GM12878 (cell line): ENCODE measurements around the gene KIF25.

Experiments
- ATF7 ChIP-seq: fragments of 450-650 bp; IDR thresholded peaks from 2 replicates; pipeline ENCODE4 v1.6.1; 2016; ENCODE audit warnings: low read depth, mild to moderate bottlenecking
- BHLHE40 ChIP-seq, 2 experiments: fragments of 450-650 bp in 1 of 2; IDR thresholded peaks; 2 replicates each; pipeline ENCODE4 v1.6.1; 2011 to 2017; ENCODE audit warnings: low read depth in 2 of 2, borderline replicate concordance in 1 of 2, improper control_type of control experiment in 1 of 2, low read length in 1 of 2, mild to moderate bottlenecking in 1 of 2
- CBFB ChIP-seq: IDR thresholded peaks from 2 replicates; pipeline ENCODE4 v1.6.1; 2016; ENCODE audit warnings: antibody characterized with exemption, low read depth
- DPF2 ChIP-seq: fragments of 450-650 bp; IDR thresholded peaks from 2 replicates; pipeline ENCODE4 v1.6.1; 2017; ENCODE audit warnings: mild to moderate bottlenecking
- EZH2 ChIP-seq: IDR thresholded peaks from 2 replicates; pipeline ENCODE4 v1.6.1; 2012; ENCODE audit warnings: low read depth, mild to moderate bottlenecking, control low read depth, inconsistent platforms, low read length, borderline replicate concordance; ENCODE audit not compliant: control insufficient read depth
- JUND ChIP-seq: IDR thresholded peaks from 2 replicates; pipeline ENCODE4 v1.6.1; 2012; ENCODE audit warnings: low read depth, mild to moderate bottlenecking, low read length, improper control_type of control experiment, moderate library complexity
- MEF2A ChIP-seq: IDR thresholded peaks from 2 replicates; pipeline ENCODE4 v1.6.1; 2011; ENCODE audit warnings: low read depth, mild to moderate bottlenecking, low read length, moderate library complexity; ENCODE audit not compliant: insufficient read depth
- POLR2A ChIP-seq: IDR thresholded peaks from 2 replicates; pipeline ENCODE4 v1.6.1; 2011; ENCODE audit warnings: low read depth, mild to moderate bottlenecking, low read length
- POLR2AphosphoS2 ChIP-seq: IDR thresholded peaks from 2 replicates; pipeline ENCODE4 v1.6.1; 2011; ENCODE audit warnings: low read depth, mild to moderate bottlenecking, low read length, improper control_type of control experiment, moderate library complexity
- POLR2AphosphoS5 ChIP-seq: IDR thresholded peaks from 2 replicates; pipeline ENCODE4 v1.6.1; 2011; ENCODE audit warnings: mild to moderate bottlenecking, low read length, inconsistent platforms
- WRNIP1 ChIP-seq: IDR thresholded peaks from 2 replicates; pipeline ENCODE4 v1.6.1; 2011; ENCODE audit warnings: low read depth, low read length, improper control_type of control experiment, borderline replicate concordance
- ZNF274 ChIP-seq: IDR thresholded peaks from one replicate; pipeline ENCODE4 v1.8.0; 2011; ENCODE audit not compliant: insufficient read length, insufficient read depth
- TF ChIP-seq, protein P1 (sequence below), 3 experiments: IDR thresholded peaks in 2 of 3; conservative IDR thresholded peaks in 1 of 3; 2 replicates each; pipeline ENCODE4 v1.5.1; 2011; ENCODE audit warnings: low read depth in 3 of 3, low read length in 3 of 3, mild to moderate bottlenecking in 3 of 3, control low read depth in 2 of 3, moderate library complexity in 2 of 3, inconsistent platforms in 1 of 3, mixed read lengths in 1 of 3; ENCODE audit not compliant: control insufficient read depth in 2 of 3, insufficient read depth in 1 of 3; ENCODE audit errors: extremely low read depth in 1 of 3
- TF ChIP-seq, protein P2 (sequence below): fragments of 450-650 bp; IDR thresholded peaks from 2 replicates; pipeline ENCODE4 v1.6.1; 2017; ENCODE audit warnings: mild to moderate bottlenecking

DNA sequence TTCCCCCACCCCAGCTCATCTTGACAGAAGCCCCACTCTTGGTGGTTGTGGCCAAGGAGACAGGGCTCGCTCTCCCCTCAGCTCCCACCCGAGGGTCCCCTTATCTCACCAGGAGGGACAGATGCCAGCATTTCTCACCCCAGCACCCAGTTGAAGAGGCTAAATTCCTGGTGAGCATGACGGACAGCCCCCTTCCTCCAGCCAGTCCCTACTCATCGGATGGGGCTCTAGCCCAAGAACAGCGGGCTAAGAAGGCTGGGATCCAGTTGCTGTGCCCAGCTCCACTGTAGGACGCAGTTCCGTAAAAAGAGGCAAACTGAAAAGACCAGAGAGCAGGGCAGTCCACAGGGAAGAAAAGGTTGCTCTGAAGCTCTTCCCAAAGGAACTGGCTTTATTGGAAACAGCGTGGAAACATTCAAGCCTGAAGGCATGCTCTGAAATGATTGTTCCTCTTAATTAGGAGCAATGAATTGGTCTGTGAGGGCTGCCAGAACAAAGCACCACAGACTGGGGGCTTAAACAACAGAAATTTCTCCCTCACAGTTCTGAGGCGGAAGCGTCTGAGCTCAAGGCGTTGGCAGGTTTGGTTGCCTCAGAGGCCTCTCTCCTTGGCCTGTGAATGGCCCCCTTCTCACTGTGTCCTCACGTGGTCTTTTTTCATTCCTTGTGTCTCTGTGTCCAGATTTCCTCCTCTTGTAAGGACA lies 17.9 kb upstream of the KIF25 start:
- TF ChIP-seq DPF2: no peak
- TF ChIP-seq ZNF274: no peak
- no peak for TF ChIP-seq BHLHE40 (IDR thresholded peaks at IDR 0.05; ENCODE audit: borderline replicate concordance in 1 of 2, low read depth in 2 of 2, low read length in 1 of 2)
- no peak for TF ChIP-seq POLR2AphosphoS5
- TF ChIP-seq, protein P1, sequence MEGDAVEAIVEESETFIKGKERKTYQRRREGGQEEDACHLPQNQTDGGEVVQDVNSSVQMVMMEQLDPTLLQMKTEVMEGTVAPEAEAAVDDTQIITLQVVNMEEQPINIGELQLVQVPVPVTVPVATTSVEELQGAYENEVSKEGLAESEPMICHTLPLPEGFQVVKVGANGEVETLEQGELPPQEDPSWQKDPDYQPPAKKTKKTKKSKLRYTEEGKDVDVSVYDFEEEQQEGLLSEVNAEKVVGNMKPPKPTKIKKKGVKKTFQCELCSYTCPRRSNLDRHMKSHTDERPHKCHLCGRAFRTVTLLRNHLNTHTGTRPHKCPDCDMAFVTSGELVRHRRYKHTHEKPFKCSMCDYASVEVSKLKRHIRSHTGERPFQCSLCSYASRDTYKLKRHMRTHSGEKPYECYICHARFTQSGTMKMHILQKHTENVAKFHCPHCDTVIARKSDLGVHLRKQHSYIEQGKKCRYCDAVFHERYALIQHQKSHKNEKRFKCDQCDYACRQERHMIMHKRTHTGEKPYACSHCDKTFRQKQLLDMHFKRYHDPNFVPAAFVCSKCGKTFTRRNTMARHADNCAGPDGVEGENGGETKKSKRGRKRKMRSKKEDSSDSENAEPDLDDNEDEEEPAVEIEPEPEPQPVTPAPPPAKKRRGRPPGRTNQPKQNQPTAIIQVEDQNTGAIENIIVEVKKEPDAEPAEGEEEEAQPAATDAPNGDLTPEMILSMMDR (IDR thresholded peaks at IDR 0.05 in 2 of 3, conservative IDR thresholded peaks at IDR 0.05 in 1 of 3; ENCODE audit: control insufficient read depth in 2 of 3, extremely low read depth in 1 of 3, insufficient read depth in 1 of 3, low read depth in 3 of 3, low read length in 3 of 3): no peak
- no peak for TF ChIP-seq POLR2A
- TF ChIP-seq EZH2: no peak
- TF ChIP-seq CBFB: no peak
- TF ChIP-seq POLR2AphosphoS2: no peak
- TF ChIP-seq, protein P2, sequence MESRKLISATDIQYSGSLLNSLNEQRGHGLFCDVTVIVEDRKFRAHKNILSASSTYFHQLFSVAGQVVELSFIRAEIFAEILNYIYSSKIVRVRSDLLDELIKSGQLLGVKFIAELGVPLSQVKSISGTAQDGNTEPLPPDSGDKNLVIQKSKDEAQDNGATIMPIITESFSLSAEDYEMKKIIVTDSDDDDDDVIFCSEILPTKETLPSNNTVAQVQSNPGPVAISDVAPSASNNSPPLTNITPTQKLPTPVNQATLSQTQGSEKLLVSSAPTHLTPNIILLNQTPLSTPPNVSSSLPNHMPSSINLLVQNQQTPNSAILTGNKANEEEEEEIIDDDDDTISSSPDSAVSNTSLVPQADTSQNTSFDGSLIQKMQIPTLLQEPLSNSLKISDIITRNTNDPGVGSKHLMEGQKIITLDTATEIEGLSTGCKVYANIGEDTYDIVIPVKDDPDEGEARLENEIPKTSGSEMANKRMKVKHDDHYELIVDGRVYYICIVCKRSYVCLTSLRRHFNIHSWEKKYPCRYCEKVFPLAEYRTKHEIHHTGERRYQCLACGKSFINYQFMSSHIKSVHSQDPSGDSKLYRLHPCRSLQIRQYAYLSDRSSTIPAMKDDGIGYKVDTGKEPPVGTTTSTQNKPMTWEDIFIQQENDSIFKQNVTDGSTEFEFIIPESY: no peak
- TF ChIP-seq ATF7: no peak
- no peak for TF ChIP-seq MEF2A
- no peak for TF ChIP-seq JUND
- no peak for TF ChIP-seq WRNIP1
